Activated CD8-positive, alpha-beta T cell treated with anti-CD3 and anti-CD28 coated beads for 36 hours (primary cell): Measurements from ENCODE around the gene MFN2. TPM values are rescaled to one million over a fixed set of nuclear protein-coding genes. Genes with fewer than 3 reads are reported as not detected.

Experiments used
- ATAC-seq: fragments of 200-7000 bp; cut with Tn5 transposase; one replicate; pipeline ENCODE4 v1.10.0; 2021; ENCODE audit warnings: mild to moderate bottlenecking, moderate library complexity
- CTCF ChIA-PET: fragments of 350-600 bp; sonication (Branson Sonifier 250); formaldehyde crosslinking; loops from one replicate; lab custom pipeline; 2021; ENCODE audit warnings: antibody characterized with exemption; lab: Charles Lee
- POLR2A ChIA-PET: fragments of 350-600 bp; sonication (Branson Sonifier 250); formaldehyde crosslinking; loops from one replicate; lab custom pipeline; 2021; ENCODE audit warnings: antibody characterized with exemption; lab: Charles Lee
- DNase-seq: peaks from one replicate; pipeline ENCODE4 v3.0.0-alpha.2; 2020
- H3K27ac Mint-ChIP-seq: one replicate; pipeline ENCODE4 v1.8.0; 2021; ENCODE audit warnings: mild to moderate bottlenecking, mixed read lengths
- H3K27me3 Mint-ChIP-seq: one replicate; pipeline ENCODE4 v1.8.0; 2021; ENCODE audit warnings: mixed read lengths
- H3K36me3 Mint-ChIP-seq: one replicate; pipeline ENCODE4 v1.8.0; 2021; ENCODE audit warnings: low read depth, mixed read lengths
- H3K4me1 Mint-ChIP-seq: one replicate; pipeline ENCODE4 v1.8.0; 2021; ENCODE audit warnings: low read depth, mixed read lengths
- H3K4me3 Mint-ChIP-seq: one replicate; pipeline ENCODE4 v1.8.0; 2021; ENCODE audit warnings: mild to moderate bottlenecking, moderate library complexity, mixed read lengths
- H3K9me3 Mint-ChIP-seq: one replicate; pipeline ENCODE4 v1.8.0; 2021; ENCODE audit warnings: mixed read lengths
- CTCF ChIP-seq: fragments of 200-600 bp; IDR thresholded peaks from one replicate; pipeline ENCODE4 v1.8.0; 2022; ENCODE audit warnings: antibody characterized with exemption, mild to moderate bottlenecking
- intact Hi-C: fragments of 100-400 bp; cut with micrococcal nuclease; formaldehyde crosslinking; loops from one replicate; pipeline ENCODE4 v1.10.0; 2022
- total RNA-seq, 2 experiments: library from RNA; stranded (reverse); gene quantifications; one replicate each; pipeline ENCODE4 v1.2.3, GENCODE V29; 2021

MFN2 gene
- total RNA-seq, 2 experiments from 2014 or later, result 51.0 to 51.1 TPM

- Mint-ChIP-seq H3K4me3 (no peak overlapping the region), H3K27me3 (no peaks in the 10 kb centered on the region), H3K36me3 (peaks cover 7% of the 10 kb centered on the region), H3K4me1 (no peaks in the 10 kb centered on the region), H3K9me3 (no peaks in the 10 kb centered on the region), H3K27ac (no peak overlapping the region)
- DNase-seq, result no peak
- POLR2A ChIA-PET, result interaction anchor here (15.4 kb wide), 1 partner anchor 33 kb away, joined by 263 read pairs; no protein-coding TSS in a partner anchor
- CTCF ChIA-PET, result no interaction called here
- TF ChIP-seq CTCF, result no peak
- ATAC-seq, result no peak
- intact Hi-C loops, result no loop called here
Measured at GRCh38 chr1:11942280-11942679, 38.0 kb upstream of the MFN2 start.

- ATAC-seq, result no peak
- POLR2A ChIA-PET, result interaction anchor here (0.8 to 1.3 kb wide), 3 partner anchors 24 to 36 kb away, joined by 3 to 8 read pairs (median 3); no protein-coding TSS in a partner anchor
- H3K27ac Mint-ChIP-seq, result no peak overlapping the region
Measured at GRCh38 chr1:11943619-11944018, 36.6 kb upstream of the MFN2 start.

GRCh38 chr1:11944358-11944931 lies 35.8 kb upstream of the MFN2 start:
- CTCF ChIA-PET, result no interaction called here
- DNase-seq, result no peak
- POLR2A ChIA-PET, result interaction anchor here (0.8 to 1.8 kb wide), 4 partner anchors 25 to 36 kb away, joined by 3 to 8 read pairs (median 5); partner anchors contain the start of gene MFN2
- Mint-ChIP-seq H3K27me3 (no peaks in the 10 kb centered on the region), H3K4me3 (no peak overlapping the region), H3K27ac (no peak overlapping the region), H3K4me1 (no peaks in the 10 kb centered on the region), H3K9me3 (no peaks in the 10 kb centered on the region), H3K36me3 (peaks cover 10% of the 10 kb centered on the region)
- no peak for ATAC-seq
- TF ChIP-seq CTCF, result no peak
- intact Hi-C loops, result no loop called here

More at GRCh38 chr1:11943619-11944018, 36.6 kb upstream of the MFN2 start:
- H3K36me3 Mint-ChIP-seq, result peaks cover 10% of the 10 kb centered on the region
- DNase-seq, result no peak
- no peak overlapping the region for H3K4me3 Mint-ChIP-seq
- H3K9me3 Mint-ChIP-seq, result no peaks in the 10 kb centered on the region
- no peak for TF ChIP-seq CTCF
- CTCF ChIA-PET, result no interaction called here
- H3K27me3 Mint-ChIP-seq, result no peaks in the 10 kb centered on the region
- intact Hi-C loops, result no loop called here
- H3K4me1 Mint-ChIP-seq, result no peaks in the 10 kb centered on the region

GRCh38 chr1:11946647-11947046 lies 33.6 kb upstream of the MFN2 start:
- CTCF ChIA-PET, result no interaction called here
- H3K4me3 Mint-ChIP-seq, result no peak overlapping the region
- intact Hi-C loops, result no loop called here

More at GRCh38 chr1:11946647-11947046, 33.6 kb upstream of the MFN2 start:
- H3K4me1 Mint-ChIP-seq, result no peaks in the 10 kb centered on the region
- TF ChIP-seq CTCF, result no peak
- POLR2A ChIA-PET, result interaction anchor here (1.3 to 2.3 kb wide), 2 partner anchors 11 to 39 kb away, joined by 3 to 8 read pairs; no protein-coding TSS in a partner anchor
- peaks cover 13% of the 10 kb centered on the region for H3K36me3 Mint-ChIP-seq
- no peak overlapping the region for H3K27ac Mint-ChIP-seq
- DNase-seq, result no peak
- no peaks in the 10 kb centered on the region for H3K9me3 Mint-ChIP-seq
- no peak for ATAC-seq
- no peaks in the 10 kb centered on the region for H3K27me3 Mint-ChIP-seq
